Measurements from ENCODE around the gene ITGBL1.

Gene ITGBL1

DNA sequence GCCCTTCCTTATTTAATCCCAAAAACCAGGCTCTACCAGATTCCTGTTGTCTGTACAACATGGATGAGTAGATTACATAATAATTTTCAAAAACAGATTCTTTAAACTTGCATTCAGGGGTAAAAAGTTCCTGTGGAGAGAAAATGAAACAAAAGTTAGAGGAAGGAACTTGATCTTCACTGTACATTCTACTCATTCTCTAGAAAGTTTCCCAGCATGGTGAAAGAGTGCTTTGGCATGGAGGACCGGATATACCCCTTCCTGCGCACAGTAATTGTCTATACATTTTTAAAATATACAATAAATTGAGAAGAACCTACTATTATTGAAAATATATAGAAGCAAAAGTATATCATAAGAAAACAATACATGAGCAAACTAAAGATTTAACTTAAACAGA lies 274.2 kb downstream of the ITGBL1 start:
- Histone ChIP-seq H3K4me3 (no peak overlapping the region), H3K27ac (no peak overlapping the region)
- no peak for DNase-seq (ENCODE audit: low spot score)
- TF ChIP-seq, protein P1, sequence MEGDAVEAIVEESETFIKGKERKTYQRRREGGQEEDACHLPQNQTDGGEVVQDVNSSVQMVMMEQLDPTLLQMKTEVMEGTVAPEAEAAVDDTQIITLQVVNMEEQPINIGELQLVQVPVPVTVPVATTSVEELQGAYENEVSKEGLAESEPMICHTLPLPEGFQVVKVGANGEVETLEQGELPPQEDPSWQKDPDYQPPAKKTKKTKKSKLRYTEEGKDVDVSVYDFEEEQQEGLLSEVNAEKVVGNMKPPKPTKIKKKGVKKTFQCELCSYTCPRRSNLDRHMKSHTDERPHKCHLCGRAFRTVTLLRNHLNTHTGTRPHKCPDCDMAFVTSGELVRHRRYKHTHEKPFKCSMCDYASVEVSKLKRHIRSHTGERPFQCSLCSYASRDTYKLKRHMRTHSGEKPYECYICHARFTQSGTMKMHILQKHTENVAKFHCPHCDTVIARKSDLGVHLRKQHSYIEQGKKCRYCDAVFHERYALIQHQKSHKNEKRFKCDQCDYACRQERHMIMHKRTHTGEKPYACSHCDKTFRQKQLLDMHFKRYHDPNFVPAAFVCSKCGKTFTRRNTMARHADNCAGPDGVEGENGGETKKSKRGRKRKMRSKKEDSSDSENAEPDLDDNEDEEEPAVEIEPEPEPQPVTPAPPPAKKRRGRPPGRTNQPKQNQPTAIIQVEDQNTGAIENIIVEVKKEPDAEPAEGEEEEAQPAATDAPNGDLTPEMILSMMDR (IDR thresholded peaks at IDR 0.05) = no peak

DNA sequence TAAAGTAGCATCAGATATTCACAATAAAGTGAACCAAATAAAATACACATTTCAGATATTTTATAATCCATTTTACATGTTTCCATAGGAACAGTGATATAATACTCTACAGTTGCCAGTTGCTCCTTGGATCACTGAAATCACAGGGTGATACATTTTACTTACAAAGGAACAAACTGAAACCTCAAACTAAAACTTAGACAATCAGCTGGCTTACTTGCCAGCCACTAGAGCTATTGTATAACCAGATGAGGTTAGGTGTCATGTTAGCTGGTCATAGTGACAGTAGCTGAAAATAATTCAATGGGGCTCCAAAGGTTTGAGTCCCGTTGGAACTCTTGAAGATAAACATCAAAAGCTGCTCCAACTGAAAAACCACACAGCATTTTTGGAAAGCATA lies 274.6 kb downstream of the ITGBL1 start:
- Histone ChIP-seq H3K27ac (no peak overlapping the region), H3K4me3 (no peak overlapping the region)
- no peak for DNase-seq (ENCODE audit: low spot score)
- TF ChIP-seq, protein P1 (IDR thresholded peaks at IDR 0.05) = no peak

DNA sequence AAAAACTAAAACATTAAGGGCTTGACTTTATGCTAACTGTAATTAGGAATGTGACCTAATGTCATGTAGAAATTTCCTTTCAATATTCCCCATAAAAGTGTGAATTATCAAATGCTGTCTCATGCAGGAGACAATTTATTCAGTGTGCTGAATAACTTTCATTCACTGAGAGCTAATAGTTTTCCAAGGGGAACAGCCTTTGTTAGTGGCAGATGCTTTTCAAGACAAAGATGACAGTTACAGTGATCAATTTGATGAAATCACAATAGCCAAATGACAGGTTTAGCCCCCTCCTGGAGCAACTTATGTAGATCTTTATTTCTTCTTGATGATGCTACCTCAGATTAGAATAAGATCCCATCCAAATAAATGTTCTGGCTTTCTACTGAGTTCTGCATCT lies 275.5 kb downstream of the ITGBL1 start:
- TF ChIP-seq, protein P1 (IDR thresholded peaks at IDR 0.05) = no peak
- no peak overlapping the region for H3K27ac ChIP-seq
- DNase-seq (ENCODE audit: low spot score) = no peak
- no peak overlapping the region for H3K4me3 ChIP-seq

DNA sequence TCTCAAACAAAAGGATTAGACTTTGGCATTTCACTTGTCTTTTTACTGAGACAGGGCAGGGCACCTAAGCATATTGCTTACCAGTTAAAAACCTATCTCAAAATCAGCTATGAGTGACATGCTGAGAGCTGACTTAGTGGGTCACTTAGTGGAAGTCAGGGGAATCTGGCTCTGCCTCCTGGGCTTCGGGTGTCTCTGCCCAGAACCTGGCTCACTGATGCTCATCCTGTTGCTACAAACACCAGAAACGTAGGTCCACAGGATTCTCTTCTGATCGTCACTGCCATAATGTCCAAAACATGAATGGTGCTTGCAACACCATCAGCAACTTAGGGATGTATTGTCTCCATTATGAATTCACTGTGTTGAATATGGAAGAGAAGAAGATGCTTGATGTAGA lies 276.1 kb downstream of the ITGBL1 start:
- DNase-seq (ENCODE audit: low spot score) = no peak
- no peak overlapping the region for H3K4me3 ChIP-seq
- no peak overlapping the region for H3K27ac ChIP-seq
- TF ChIP-seq, protein P1 (IDR thresholded peaks at IDR 0.05) = no peak

DNA sequence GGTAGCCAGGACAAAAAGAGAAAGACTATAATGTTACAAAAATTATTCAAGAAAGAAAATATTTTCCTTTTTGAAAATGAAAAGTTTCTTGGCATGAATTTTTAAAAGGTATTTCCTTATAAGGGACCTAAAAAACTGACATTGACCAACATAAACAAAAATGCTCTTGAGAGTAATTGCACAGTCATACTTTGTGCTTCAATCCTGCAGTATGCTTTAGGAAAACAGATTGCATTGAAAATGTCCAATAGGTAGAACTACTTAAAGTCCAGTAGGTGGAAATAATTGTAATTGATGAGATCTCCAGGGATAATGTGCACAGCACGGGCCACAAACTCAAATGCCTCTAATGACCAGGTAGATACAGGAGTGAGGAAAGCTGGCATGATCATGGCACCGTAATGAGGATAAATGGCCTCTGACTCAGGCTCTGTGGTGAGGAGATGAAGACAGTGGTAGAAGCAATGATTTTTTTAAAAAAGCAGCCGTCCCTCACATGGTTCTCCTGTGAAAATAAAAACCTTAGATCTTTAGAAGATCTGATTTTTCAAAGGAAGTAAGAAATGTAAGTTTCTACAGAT lies 278.0 kb downstream of the ITGBL1 start:
- Histone ChIP-seq H3K4me3 (no peak overlapping the region), H3K27ac (no peak overlapping the region)
- no peak for DNase-seq (ENCODE audit: low spot score)
- TF ChIP-seq, protein P1 (IDR thresholded peaks at IDR 0.05) = no peak

GRCh38 chr13:101736566-101736965 lies 284.1 kb downstream of the ITGBL1 start:
- TF ChIP-seq, protein P1 (IDR thresholded peaks at IDR 0.05) = no peak
- Histone ChIP-seq H3K4me3 (no peak overlapping the region), H3K27ac (no peak overlapping the region)
- no peak for DNase-seq (ENCODE audit: low spot score)

DNA sequence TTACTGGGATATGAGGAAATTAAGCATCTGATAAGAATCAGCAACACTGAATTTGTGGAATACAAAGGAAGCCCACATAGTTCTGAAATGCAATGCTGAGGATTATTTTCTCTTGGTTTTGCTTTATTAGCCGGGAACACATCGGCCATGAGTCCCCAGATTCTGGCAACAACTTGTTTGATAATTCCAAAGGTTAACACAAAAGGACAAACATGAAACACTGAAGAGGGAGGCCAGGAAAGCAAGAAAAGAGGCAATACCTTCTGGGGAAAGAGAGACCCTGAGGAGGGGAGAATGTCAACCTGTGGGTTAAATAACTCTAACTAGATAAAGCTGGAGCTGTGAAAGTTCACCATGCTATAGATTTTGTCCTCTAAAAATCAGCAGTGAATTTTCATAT lies 285.9 kb downstream of the ITGBL1 start:
- Histone ChIP-seq H3K27ac (no peak overlapping the region), H3K4me3 (no peak overlapping the region)
- TF ChIP-seq, protein P1 (IDR thresholded peaks at IDR 0.05) = no peak
- no peak for DNase-seq (ENCODE audit: low spot score)
